ENCODE results near the gene ANKAR.
"Not testable (repeated sequence)": the region's sequence is repeated elsewhere in the genome, so short reads cannot be mapped to it uniquely, and the experiment has no call there.

ANKAR gene

DNA sequence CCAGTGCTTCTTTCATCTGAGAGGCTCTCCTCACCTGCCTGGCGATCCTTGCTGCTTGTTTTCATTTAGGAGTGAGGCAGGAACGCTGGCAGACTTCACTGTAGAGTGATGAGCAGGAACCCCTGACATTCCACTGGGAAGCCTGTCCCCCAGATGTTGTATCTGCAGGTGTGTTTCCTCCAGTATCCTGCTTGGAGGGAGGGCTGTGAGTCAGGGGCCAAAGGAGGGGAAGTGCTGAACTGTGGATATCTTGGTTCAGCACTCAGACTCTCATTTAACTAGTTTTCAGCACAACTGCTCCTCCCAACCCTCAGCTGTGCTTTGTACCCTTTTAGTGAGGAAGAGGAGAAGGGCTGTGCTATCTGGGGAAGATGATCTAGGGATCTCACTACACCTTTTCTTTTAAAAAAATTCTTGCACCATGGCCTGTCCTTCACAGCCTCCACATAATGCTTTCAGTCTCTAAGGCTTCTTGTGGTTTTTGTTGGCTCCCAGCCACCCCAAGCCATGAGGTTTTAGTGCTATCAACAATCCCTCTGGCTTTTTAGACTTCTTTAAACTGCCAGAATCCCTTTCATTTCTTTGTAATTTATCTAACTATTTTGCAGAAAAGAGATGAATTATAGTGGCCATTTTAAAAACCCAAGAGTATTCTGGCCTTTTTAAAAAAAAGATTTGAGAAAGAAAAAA, 11.2 kb downstream of the ANKAR start:
- no peak for DNase-seq
- intact Hi-C loops (cut with DNase I), result no loop called here

DNA sequence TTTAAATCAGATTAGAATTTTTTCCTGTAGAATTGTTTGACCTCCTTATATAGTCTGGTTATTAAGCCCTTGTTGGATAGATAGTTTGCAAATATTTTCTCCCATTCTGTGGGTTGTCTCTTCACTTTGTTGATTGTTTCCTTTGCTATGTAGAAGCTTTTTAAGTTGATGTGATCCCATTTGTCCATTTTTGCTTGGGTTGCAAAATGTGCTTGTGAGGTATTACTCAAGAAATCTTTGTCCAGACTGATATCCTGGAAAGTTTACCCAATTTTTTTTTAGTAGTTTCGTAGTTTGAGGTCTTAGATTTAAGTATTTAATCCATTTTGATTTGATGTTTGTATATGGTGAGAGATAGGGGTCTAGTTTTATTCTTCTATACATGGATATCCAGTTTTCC, 13.3 kb downstream of the ANKAR start:
- DNase-seq, result not testable (repeated sequence)

GRCh38 chr2:189696223-189696622, 21.8 kb downstream of the ANKAR start:
- intact Hi-C loops (cut with DNase I), result no loop called here
- DNase-seq, result no peak

More for the DNA sequence above, 13.3 kb downstream of the ANKAR start:
- intact Hi-C loops (cut with DNase I), result not testable (repeated sequence)

GRCh38 chr2:189698020-189698887, 23.8 kb downstream of the ANKAR start:
- peak in 18 of 42 donors; percentile 4 to 78 (median 36) for DNase-seq
- intact Hi-C loops (cut with DNase I), result loop anchor here (2.0 kb wide), 1 partner anchor 37 kb away; the partner anchor contains the start of gene ASNSD1

GRCh38 chr2:189700681-189701080, 26.2 kb downstream of the ANKAR start:
- no peak for DNase-seq
- intact Hi-C loops (cut with DNase I), result no loop called here

GRCh38 chr2:189702071-189702470, 27.6 kb downstream of the ANKAR start:
- no peak for DNase-seq
- intact Hi-C loops (cut with DNase I), result no loop called here

GRCh38 chr2:189709501-189710221, 35.2 kb downstream of the ANKAR start:
- intact Hi-C loops (cut with DNase I), result no loop called here
- DNase-seq, result no peak

- DNase-seq; intact Hi-C loops (cut with DNase I): not testable (repeated sequence)
Observed at GRCh38 chr2:189717593-189717992, 43.1 kb downstream of the ANKAR start.

GRCh38 chr2:189719571-189719970, 45.1 kb downstream of the ANKAR start:
- no peak for DNase-seq
- intact Hi-C loops (cut with DNase I), result no loop called here

DNA sequence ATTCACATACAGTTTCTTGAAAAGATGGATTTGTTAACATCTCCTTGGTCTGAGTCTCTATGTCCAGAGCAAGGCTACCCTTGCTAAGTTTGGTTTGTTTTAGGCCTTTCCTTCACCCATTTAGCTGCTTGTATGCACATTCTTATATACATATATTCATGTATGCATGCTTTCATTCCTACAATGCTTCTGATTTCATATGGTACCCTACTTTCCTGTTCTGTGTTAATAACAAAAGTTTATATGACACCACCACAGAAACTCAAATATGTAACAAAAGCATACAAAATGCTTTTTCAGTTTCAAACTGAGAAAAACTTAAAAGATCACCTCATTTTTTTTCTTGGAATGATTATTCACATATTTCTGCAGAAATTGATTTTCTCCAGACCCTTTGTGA, 48.7 kb downstream of the ANKAR start:
- no peak for DNase-seq

More for the DNA sequence above, 48.7 kb downstream of the ANKAR start:
- intact Hi-C loops (cut with DNase I), result no loop called here
